Measurements from ENCODE around the gene NHERF2. TPM values are rescaled to one million over a fixed set of nuclear protein-coding genes. Genes with fewer than 3 reads are reported as not detected.

The NHERF2 gene
- total RNA-seq, 1 donor from 2014 or later: 343 TPM

GRCh38 chr16:2002406-2003230, 24.1 kb upstream of the NHERF2 start:
- Histone ChIP-seq H3K9me3 (no peaks in the 10 kb centered on the region), H3K4me3 (no peak overlapping the region), H3K27ac (no peak overlapping the region), H3K36me3 (peaks cover 60% of the 10 kb centered on the region), H3K4me1 (peaks cover 49% of the 10 kb centered on the region), H3K27me3 (ENCODE audit: low read depth) (no peaks in the 10 kb centered on the region)
- no peak for DNase-seq
- intact Hi-C loops (cut with DNase I): no loop called here
- no peak for ATAC-seq
- no peak for TF ChIP-seq CTCF (IDR thresholded peaks at IDR 0.05)

GRCh38 chr16:2003231-2003826, 23.4 kb upstream of the NHERF2 start:
- Histone ChIP-seq H3K27me3 (ENCODE audit: low read depth) (no peaks in the 10 kb centered on the region), H3K36me3 (peaks cover 53% of the 10 kb centered on the region), H3K4me3 (no peak overlapping the region), H3K27ac (no peak overlapping the region), H3K4me1 (peaks cover 52% of the 10 kb centered on the region), H3K9me3 (no peaks in the 10 kb centered on the region)
- intact Hi-C loops (cut with DNase I): no loop called here
- DNase-seq: no peak
- no peak for TF ChIP-seq CTCF (IDR thresholded peaks at IDR 0.05)
- no peak for ATAC-seq

- Histone ChIP-seq H3K27ac (no peak overlapping the region), H3K9me3 (no peaks in the 10 kb centered on the region), H3K36me3 (peaks cover 46% of the 10 kb centered on the region), H3K4me3 (peak overlapping the region; percentile 32), H3K27me3 (ENCODE audit: low read depth) (no peaks in the 10 kb centered on the region), H3K4me1 (peaks cover 56% of the 10 kb centered on the region)
- peak; percentile 94 for DNase-seq
- TF ChIP-seq CTCF (IDR thresholded peaks at IDR 0.05): peak; percentile 95
- intact Hi-C loops (cut with DNase I): no loop called here
- ATAC-seq: peak; percentile 85 to 90
Measured at GRCh38 chr16:2003827-2004641, 22.7 kb upstream of the NHERF2 start.

- intact Hi-C loops (cut with DNase I): no loop called here
- Histone ChIP-seq H3K27ac (no peak overlapping the region), H3K36me3 (peaks cover 36% of the 10 kb centered on the region), H3K27me3 (ENCODE audit: low read depth) (no peaks in the 10 kb centered on the region), H3K4me1 (peaks cover 56% of the 10 kb centered on the region), H3K4me3 (no peak overlapping the region), H3K9me3 (no peaks in the 10 kb centered on the region)
- ATAC-seq (no peak), DNase-seq (no peak)
- TF ChIP-seq CTCF (IDR thresholded peaks at IDR 0.05): no peak
Measured at GRCh38 chr16:2004795-2005517, 21.7 kb upstream of the NHERF2 start.

- Histone ChIP-seq H3K4me3 (no peak overlapping the region), H3K9me3 (no peaks in the 10 kb centered on the region), H3K27me3 (ENCODE audit: low read depth) (no peaks in the 10 kb centered on the region), H3K36me3 (peaks cover 29% of the 10 kb centered on the region), H3K27ac (no peak overlapping the region), H3K4me1 (peaks cover 63% of the 10 kb centered on the region)
- DNase-seq: no peak
- intact Hi-C loops (cut with DNase I): no loop called here
- TF ChIP-seq CTCF (IDR thresholded peaks at IDR 0.05): peak; percentile 39
- no peak for ATAC-seq
Measured at GRCh38 chr16:2005646-2006045, 21.1 kb upstream of the NHERF2 start.

Measured in lower lobe of right lung (tissue), 2 donors.